NB4 (cell line): Measurements from ENCODE around the gene OSBPL9.

Experiments
- MAX ChIP-seq: IDR thresholded peaks from 2 replicates; pipeline ENCODE4 v1.6.1; 2011; ENCODE audit warnings: low read depth, low read length
- MYC ChIP-seq: IDR thresholded peaks from 2 replicates; pipeline ENCODE4 v1.6.1; 2011; ENCODE audit warnings: low read depth, low read length
- POLR2A ChIP-seq: IDR thresholded peaks from 2 replicates; pipeline ENCODE4 v1.6.1; 2011; ENCODE audit warnings: mild to moderate bottlenecking; ENCODE audit not compliant: insufficient read length; ENCODE audit errors: extremely low read depth
- TF ChIP-seq, protein P1 (sequence below): IDR thresholded peaks from one replicate; pipeline ENCODE4 v1.5.1; 2012; ENCODE audit warnings: low read depth, low read length

DNA sequence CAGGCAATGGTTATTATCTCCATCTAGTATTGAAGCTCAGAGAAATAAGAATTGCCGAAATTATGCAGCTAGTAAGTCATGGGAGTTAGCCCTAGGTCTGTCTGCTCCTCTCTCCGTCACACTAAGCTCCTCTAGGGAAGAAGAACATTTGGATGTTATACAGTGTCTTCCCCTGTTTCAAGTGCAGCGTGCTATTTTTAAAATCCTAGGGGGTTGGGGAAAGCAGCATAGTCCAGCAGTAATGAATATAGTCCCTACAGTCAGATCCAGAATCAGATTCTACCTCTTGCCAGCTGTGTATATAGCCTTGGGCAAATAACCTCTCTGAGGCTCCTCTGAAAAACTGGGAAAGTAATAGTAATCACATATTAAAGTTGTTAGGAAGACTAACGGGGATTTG is 44.5 kb upstream of the OSBPL9 start:
- TF ChIP-seq, protein P1, sequence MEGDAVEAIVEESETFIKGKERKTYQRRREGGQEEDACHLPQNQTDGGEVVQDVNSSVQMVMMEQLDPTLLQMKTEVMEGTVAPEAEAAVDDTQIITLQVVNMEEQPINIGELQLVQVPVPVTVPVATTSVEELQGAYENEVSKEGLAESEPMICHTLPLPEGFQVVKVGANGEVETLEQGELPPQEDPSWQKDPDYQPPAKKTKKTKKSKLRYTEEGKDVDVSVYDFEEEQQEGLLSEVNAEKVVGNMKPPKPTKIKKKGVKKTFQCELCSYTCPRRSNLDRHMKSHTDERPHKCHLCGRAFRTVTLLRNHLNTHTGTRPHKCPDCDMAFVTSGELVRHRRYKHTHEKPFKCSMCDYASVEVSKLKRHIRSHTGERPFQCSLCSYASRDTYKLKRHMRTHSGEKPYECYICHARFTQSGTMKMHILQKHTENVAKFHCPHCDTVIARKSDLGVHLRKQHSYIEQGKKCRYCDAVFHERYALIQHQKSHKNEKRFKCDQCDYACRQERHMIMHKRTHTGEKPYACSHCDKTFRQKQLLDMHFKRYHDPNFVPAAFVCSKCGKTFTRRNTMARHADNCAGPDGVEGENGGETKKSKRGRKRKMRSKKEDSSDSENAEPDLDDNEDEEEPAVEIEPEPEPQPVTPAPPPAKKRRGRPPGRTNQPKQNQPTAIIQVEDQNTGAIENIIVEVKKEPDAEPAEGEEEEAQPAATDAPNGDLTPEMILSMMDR, result no peak
- TF ChIP-seq MYC (no peak), POLR2A (no peak), MAX (no peak)
